IMR-90 (cell line): ENCODE data around the gene CDK6. TPM values are rescaled to one million over a fixed set of nuclear protein-coding genes. Genes with fewer than 3 reads are reported as not detected.

Experiments
- ATAC-seq: fragments of 200-7000 bp; cut with Tn5 transposase; 2 replicates; pipeline ENCODE4 v1.9.1; 2020; ENCODE audit warnings: low read depth, mild to moderate bottlenecking, moderate library complexity
- BruUV-seq: library from RNA; stranded (reverse); fragments of 400-500 nt; replicated peaks from 2 replicates; lab custom pipeline; 2021; lab: Mats Ljungman, UMichigan
- CTCF ChIA-PET: fragments of 300-600 bp; formaldehyde crosslinking; extraction: SDS; loops from one replicate; lab custom pipeline; 2021; ENCODE audit warnings: antibody characterized with exemption; lab: Yijun Ruan, JAX
- POLR2A ChIA-PET: fragments of 300-600 bp; sonication (Branson Sonifier 250); formaldehyde crosslinking; loops from one replicate; lab custom pipeline; 2022; ENCODE audit warnings: antibody characterized with exemption; ENCODE audit not compliant: unreplicated experiment; lab: Charles Lee
- DNase-seq: peaks from one replicate; pipeline ENCODE4 v3.0.0; 2013
- H2AFZ ChIP-seq: replicated peaks from 2 replicates; pipeline ENCODE3; 2013; ENCODE audit warnings: low read length, mild to moderate bottlenecking; ENCODE audit not compliant: poor library complexity
- H2AK5ac ChIP-seq: 2 replicates; pipeline ENCODE4 v1.6.1; 2013; ENCODE audit warnings: low read depth, low read length, inconsistent platforms
- H2AK9ac ChIP-seq: replicated peaks from 2 replicates; pipeline ENCODE3; 2013; ENCODE audit warnings: mild to moderate bottlenecking, low read depth, low read length, moderate library complexity; ENCODE audit not compliant: poor library complexity
- H2BK120ac ChIP-seq: 2 replicates; pipeline ENCODE4 v1.6.1; 2013; ENCODE audit warnings: low read depth, low read length, inconsistent platforms
- H2BK15ac ChIP-seq: 3 replicates; pipeline ENCODE4 v1.6.1; 2013; ENCODE audit warnings: low read depth, low read length, inconsistent platforms
- H2BK20ac ChIP-seq: 2 replicates; pipeline ENCODE4 v1.6.1; 2013; ENCODE audit warnings: low read depth, mild to moderate bottlenecking, inconsistent platforms, low read length, moderate library complexity
- H2BK5ac ChIP-seq: 2 replicates; pipeline ENCODE4 v1.6.1; 2013; ENCODE audit warnings: mild to moderate bottlenecking, low read depth, low read length, inconsistent platforms; ENCODE audit not compliant: poor library complexity, severe bottlenecking
- H3K14ac ChIP-seq: replicated peaks from 2 replicates; pipeline ENCODE4 v1.6.1; 2013; ENCODE audit warnings: low read depth, low read length, inconsistent platforms
- H3K18ac ChIP-seq: 2 replicates; pipeline ENCODE4 v1.6.1; 2013; ENCODE audit warnings: low read depth, low read length, control low read depth
- H3K23ac ChIP-seq: 2 replicates; pipeline ENCODE4 v1.6.1; 2013; ENCODE audit warnings: low read depth, low read length, inconsistent platforms
- H3K27ac ChIP-seq: 2 replicates; pipeline ENCODE4 v1.5.1; 2013; ENCODE audit warnings: mild to moderate bottlenecking, control low read depth, low read length; ENCODE audit not compliant: insufficient read depth
- H3K27me3 ChIP-seq: 2 replicates; pipeline ENCODE4 v1.6.1; 2013; ENCODE audit warnings: low read length; ENCODE audit not compliant: control insufficient read depth, insufficient read depth
- H3K36me3 ChIP-seq: 2 replicates; pipeline ENCODE4 v1.6.1; 2013; ENCODE audit warnings: low read length, mixed read lengths; ENCODE audit not compliant: control insufficient read depth, insufficient read depth
- H3K4ac ChIP-seq: 2 replicates; pipeline ENCODE4 v1.6.1; 2013; ENCODE audit warnings: low read depth, low read length, inconsistent platforms
- H3K4me1 ChIP-seq: 2 replicates; pipeline ENCODE4 v1.6.1; 2013; ENCODE audit warnings: low read length, mixed read lengths; ENCODE audit not compliant: control insufficient read depth, insufficient read depth
- H3K4me2 ChIP-seq: 2 replicates; pipeline ENCODE4 v1.6.1; 2013; ENCODE audit warnings: low read depth, mild to moderate bottlenecking, control low read depth, low read length, moderate library complexity
- H3K4me3 ChIP-seq: 2 replicates; pipeline ENCODE4 v1.5.1; 2013; ENCODE audit warnings: low read depth, mild to moderate bottlenecking, control low read depth, low read length, moderate library complexity; ENCODE audit not compliant: insufficient read depth
- H3K56ac ChIP-seq: 2 replicates; pipeline ENCODE4 v1.6.1; 2013; ENCODE audit warnings: low read length, inconsistent platforms; ENCODE audit not compliant: insufficient read depth; ENCODE audit errors: extremely low read depth
- H3K79me1 ChIP-seq, 2 experiments: 2 replicates each; pipeline ENCODE4 v1.6.1; 2013; ENCODE audit warnings: low read length in 2 of 2, inconsistent platforms in 1 of 2, low read depth in 1 of 2
- H3K9ac ChIP-seq: 2 replicates; pipeline ENCODE4 v1.6.1; 2013; ENCODE audit warnings: low read depth, low read length, control low read depth
- H3K9me1 ChIP-seq: 2 replicates; pipeline ENCODE4 v1.6.1; 2013; ENCODE audit warnings: low read length, inconsistent platforms; ENCODE audit not compliant: insufficient read depth
- H3K9me3 ChIP-seq: 2 replicates; pipeline ENCODE4 v1.6.1; 2013; ENCODE audit warnings: low read length; ENCODE audit not compliant: control insufficient read depth, insufficient read depth
- H4K20me1 ChIP-seq: 2 replicates; pipeline ENCODE4 v1.6.1; 2013; ENCODE audit warnings: low read length, inconsistent platforms; ENCODE audit not compliant: insufficient read depth
- H4K5ac ChIP-seq: 2 replicates; pipeline ENCODE4 v1.6.1; 2013; ENCODE audit warnings: mild to moderate bottlenecking, low read depth, low read length, control low read depth
- H4K8ac ChIP-seq, 2 experiments: 2 replicates each; pipeline ENCODE4 v1.6.1; 2013; ENCODE audit warnings: low read depth in 2 of 2, low read length in 2 of 2, control low read depth in 1 of 2, inconsistent platforms in 1 of 2
- H4K91ac ChIP-seq: 2 replicates; pipeline ENCODE4 v1.6.1; 2013; ENCODE audit warnings: low read depth, low read length, inconsistent platforms; ENCODE audit not compliant: insufficient read depth
- BHLHE40 ChIP-seq: fragments of 150-350 bp; IDR thresholded peaks from 2 replicates; pipeline ENCODE4 v1.6.1; 2016; ENCODE audit warnings: mild to moderate bottlenecking, low read depth, low read length
- CEBPB ChIP-seq: IDR thresholded peaks from 2 replicates; pipeline ENCODE4 v1.6.1; 2012; ENCODE audit warnings: low read depth, low read length, improper control_type of control experiment
- CHD1 ChIP-seq: IDR thresholded peaks from 2 replicates; pipeline ENCODE4 v1.6.1; 2012; ENCODE audit warnings: low read depth, low read length, improper control_type of control experiment
- CTCF ChIP-seq: conservative IDR thresholded peaks from 2 replicates; pipeline ENCODE4 v1.5.1; 2012; ENCODE audit warnings: mild to moderate bottlenecking, low read depth, low read length, improper control_type of control experiment
- ELK1 ChIP-seq: fragments of 150-350 bp; IDR thresholded peaks from 2 replicates; pipeline ENCODE4 v1.6.1; 2016; ENCODE audit warnings: low read depth, mild to moderate bottlenecking, low read length, moderate library complexity, borderline replicate concordance
- FOS ChIP-seq: fragments of 150-350 bp; IDR thresholded peaks from 2 replicates; pipeline ENCODE4 v1.6.1; 2016; ENCODE audit warnings: low read depth, low read length
- MAFK ChIP-seq: IDR thresholded peaks from 2 replicates; pipeline ENCODE4 v1.6.1; 2012; ENCODE audit warnings: low read depth, low read length, improper control_type of control experiment
- MAZ ChIP-seq: IDR thresholded peaks from 2 replicates; pipeline ENCODE4 v1.6.1; 2012; ENCODE audit warnings: low read depth, mild to moderate bottlenecking, low read length, improper control_type of control experiment, moderate library complexity, borderline replicate concordance
- MXI1 ChIP-seq: IDR thresholded peaks from 2 replicates; pipeline ENCODE4 v1.6.1; 2012; ENCODE audit warnings: low read depth, mild to moderate bottlenecking, low read length, moderate library complexity, borderline replicate concordance
- NFE2L2 ChIP-seq: fragments of 150-350 bp; IDR thresholded peaks from 2 replicates; pipeline ENCODE4 v1.6.1; 2016; ENCODE audit warnings: low read depth, mild to moderate bottlenecking, low read length
- POLR2A ChIP-seq: IDR thresholded peaks from 2 replicates; pipeline ENCODE4 v1.6.1; 2012; ENCODE audit warnings: mild to moderate bottlenecking, low read depth, low read length
- RAD21 ChIP-seq: IDR thresholded peaks from 2 replicates; pipeline ENCODE4 v1.6.1; 2012; ENCODE audit warnings: low read length, improper control_type of control experiment
- RCOR1 ChIP-seq: IDR thresholded peaks from 2 replicates; pipeline ENCODE4 v1.6.1; 2012; ENCODE audit warnings: mild to moderate bottlenecking, low read length, improper control_type of control experiment; ENCODE audit not compliant: insufficient replicate concordance
- RFX5 ChIP-seq: IDR thresholded peaks from 2 replicates; pipeline ENCODE4 v1.8.0; 2012; ENCODE audit warnings: low read depth, mild to moderate bottlenecking, low read length, moderate library complexity
- SMC3 ChIP-seq: fragments of 150-350 bp; IDR thresholded peaks from 2 replicates; pipeline ENCODE4 v1.6.1; 2016; ENCODE audit warnings: low read depth, mild to moderate bottlenecking, antibody characterized with exemption, low read length, moderate library complexity
- USF2 ChIP-seq: fragments of 150-350 bp; IDR thresholded peaks from 2 replicates; pipeline ENCODE4 v1.6.1; 2017; ENCODE audit warnings: mild to moderate bottlenecking, antibody characterized with exemption, low read length, low read depth
- WGBS, 2 experiments: methylation state at CpG; one replicate each; pipeline versions ENCODE4 v1.1.5 to v1.1.7; 2013; ENCODE audit warnings: missing lambda C conversion rate in 2 of 2; ENCODE audit not compliant: insufficient read length in 1 of 2; ENCODE audit errors: extremely low coverage in 2 of 2; 5-methylcytosine and 5-hydroxymethylcytosine counted together
- dilution Hi-C: fragments of 300-500 bp; cut with HindIII; formaldehyde crosslinking; loops from one replicate; pipeline ENCODE4 v1.14.3; 2018; ENCODE audit warnings: low sequenced_read_pairs; ENCODE audit not compliant: unreplicated experiment
- in situ Hi-C: fragments of 300-500 bp; cut with MboI; formaldehyde crosslinking; loops from 3 replicates; pipeline ENCODE4 v1.14.3; 2019; ENCODE audit warnings: low sequenced_read_pairs, inconsistent platforms, mixed read lengths
- intact Hi-C: fragments of 100-400 bp; cut with micrococcal nuclease; formaldehyde crosslinking; loops from 2 replicates; pipeline ENCODE4 v1.10.0; 2022
- polyA plus RNA-seq, 3 experiments: library from polyadenylated mRNA; depleted of rRNA; stranded (reverse); fragments of >200 nt; gene quantifications; 2 replicates each; pipeline ENCODE4 v1.2.3, GENCODE V29; 2012; ENCODE audit warnings: low replicate concordance in 1 of 3
- total RNA-seq: library from RNA; depleted of rRNA; stranded (reverse); fragments of >200 nt; gene quantifications from 2 replicates; pipeline ENCODE4 v1.2.3, GENCODE V29; 2012

The CDK6 gene
- total and polyA plus RNA-seq, 2 of the 4 experiments (the other 2 are of a cell fraction) = 21.5 to 195 TPM

GRCh38 chr7:92613720-92614119 lies 222.7 kb downstream of the CDK6 start:
- ChIA-PET CTCF (no interaction called here), POLR2A (no interaction called here)
- H3K4me1 ChIP-seq = peaks cover 14% of the 10 kb centered on the region
- no TSS peak for BruUV-seq
- H3K9me3 ChIP-seq = no peaks in the 10 kb centered on the region
- H2BK120ac ChIP-seq = no peak overlapping the region
- H4K5ac ChIP-seq = no peak overlapping the region
- peaks cover 14 to 55% of the 10 kb centered on the region in 2 experiments for H3K79me1 ChIP-seq
- H3K23ac ChIP-seq = no peak overlapping the region
- no peak overlapping the region for H2BK15ac ChIP-seq
- in situ Hi-C loops (no loop called here), intact Hi-C loops (loop anchor here (5.0 kb wide), 1 partner anchor 86 kb away; the partner anchor contains the start of genes PEX1 and RBM48), dilution Hi-C loops (no loop called here)
- H2AK5ac ChIP-seq = no peak overlapping the region
- WGBS, 2 experiments = no CpG with 5 or more reads among the region's 3 CpGs
- DNase-seq = no peak
- no peak overlapping the region for H2BK20ac ChIP-seq
- no peak overlapping the region for H2AFZ ChIP-seq
- H4K20me1 ChIP-seq = peaks cover 3% of the 10 kb centered on the region; the same call in 1 of the 2 replicates
- no peak overlapping the region for H3K27ac ChIP-seq
- no peak overlapping the region for H3K4ac ChIP-seq
- no peak overlapping the region for H3K18ac ChIP-seq
- H3K9me1 ChIP-seq = 0 out of 2 replicates have a peak, but pooled peaks cover 11% of the 10 kb centered on the region
- H4K8ac ChIP-seq = no peak overlapping the region
- H3K4me3 ChIP-seq = no peak overlapping the region
- H3K9ac ChIP-seq = no peak overlapping the region
- peaks cover 26% of the 10 kb centered on the region for H3K36me3 ChIP-seq
- peak overlapping the region; percentile 38 for H2BK5ac ChIP-seq
- no peak overlapping the region for H3K14ac ChIP-seq
- no peak for ATAC-seq
- no peak overlapping the region for H2AK9ac ChIP-seq
- no peak overlapping the region for H3K4me2 ChIP-seq
- no peaks in the 10 kb centered on the region for H3K27me3 ChIP-seq
- no peak overlapping the region for H4K91ac ChIP-seq
- H3K56ac ChIP-seq = no peak overlapping the region
- no peak for TF ChIP-seq NFE2L2
- TF ChIP-seq CEBPB = no peak
- TF ChIP-seq CTCF = no peak
- TF ChIP-seq USF2 = no peak
- no peak for TF ChIP-seq FOS
- no peak for TF ChIP-seq ELK1
- no peak for TF ChIP-seq SMC3
- TF ChIP-seq MXI1 = no peak
- TF ChIP-seq BHLHE40 = no peak
- TF ChIP-seq MAFK = no peak
- no peak for TF ChIP-seq RFX5
- TF ChIP-seq RCOR1 = no peak
- no peak for TF ChIP-seq RAD21
- no peak for TF ChIP-seq POLR2A
- TF ChIP-seq MAZ = no peak
- TF ChIP-seq CHD1 = no peak
